IPS-18c (cell line): ENCODE measurements around the gene STOM.
"Not testable (repeated sequence)": the region's sequence is repeated elsewhere in the genome, so short reads cannot be mapped to it uniquely, and the experiment has no call there.

Experiments
- H3K4me3 ChIP-seq: 2 replicates; pipeline ENCODE4 v1.7.0; 2013; ENCODE audit warnings: low read depth, mild to moderate bottlenecking, low read length, moderate library complexity; ENCODE audit not compliant: insufficient read depth
- H3K9me3 ChIP-seq: one replicate; pipeline ENCODE4 v1.6.1; 2013; ENCODE audit warnings: mild to moderate bottlenecking, low read length, moderate library complexity; ENCODE audit not compliant: control insufficient read depth, insufficient read depth

STOM gene

DNA sequence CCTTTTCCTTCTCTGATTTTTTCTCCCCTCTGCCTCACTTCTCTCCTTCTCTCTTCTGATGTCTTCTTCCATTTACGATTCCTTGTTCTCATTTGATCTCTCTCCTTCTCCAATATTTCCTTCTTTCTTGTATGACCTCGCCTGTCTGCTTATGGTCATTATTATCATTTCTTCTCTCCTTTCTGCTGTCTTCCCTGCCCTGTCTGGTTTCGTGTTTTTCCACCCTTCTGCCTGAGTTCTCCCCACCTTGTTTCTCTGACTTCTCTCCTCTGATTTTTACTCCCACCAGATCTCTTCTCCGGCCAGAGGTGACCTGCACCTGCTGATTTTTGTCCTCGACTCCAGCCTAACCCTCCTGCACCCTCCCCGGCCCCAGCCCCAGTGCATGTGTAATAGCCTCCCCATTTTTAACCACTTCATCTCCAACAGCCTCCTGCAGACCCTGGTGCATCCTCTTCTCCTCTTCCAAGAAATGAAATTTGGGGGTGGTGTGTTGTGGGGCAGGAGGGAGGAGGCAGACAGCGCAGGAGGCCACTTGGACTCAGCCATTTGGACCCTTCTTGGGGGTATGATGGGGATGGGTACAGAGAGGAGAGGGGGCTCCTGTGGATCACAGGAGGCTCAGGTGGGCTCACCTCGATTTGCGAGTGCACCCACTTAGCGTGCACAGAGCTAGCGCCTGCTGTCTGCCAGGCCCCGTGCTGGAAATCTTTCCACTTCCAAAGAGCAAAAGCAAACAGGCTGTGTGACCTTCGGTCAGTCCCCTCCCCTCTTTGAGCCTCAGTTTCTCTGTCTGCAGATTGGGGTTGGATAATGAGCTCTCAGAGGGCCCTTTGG, 69.5 kb downstream of the STOM start:
- peak overlapping the region; percentile 53 for H3K4me3 ChIP-seq
- no peaks in the 10 kb centered on the region for H3K9me3 ChIP-seq

DNA sequence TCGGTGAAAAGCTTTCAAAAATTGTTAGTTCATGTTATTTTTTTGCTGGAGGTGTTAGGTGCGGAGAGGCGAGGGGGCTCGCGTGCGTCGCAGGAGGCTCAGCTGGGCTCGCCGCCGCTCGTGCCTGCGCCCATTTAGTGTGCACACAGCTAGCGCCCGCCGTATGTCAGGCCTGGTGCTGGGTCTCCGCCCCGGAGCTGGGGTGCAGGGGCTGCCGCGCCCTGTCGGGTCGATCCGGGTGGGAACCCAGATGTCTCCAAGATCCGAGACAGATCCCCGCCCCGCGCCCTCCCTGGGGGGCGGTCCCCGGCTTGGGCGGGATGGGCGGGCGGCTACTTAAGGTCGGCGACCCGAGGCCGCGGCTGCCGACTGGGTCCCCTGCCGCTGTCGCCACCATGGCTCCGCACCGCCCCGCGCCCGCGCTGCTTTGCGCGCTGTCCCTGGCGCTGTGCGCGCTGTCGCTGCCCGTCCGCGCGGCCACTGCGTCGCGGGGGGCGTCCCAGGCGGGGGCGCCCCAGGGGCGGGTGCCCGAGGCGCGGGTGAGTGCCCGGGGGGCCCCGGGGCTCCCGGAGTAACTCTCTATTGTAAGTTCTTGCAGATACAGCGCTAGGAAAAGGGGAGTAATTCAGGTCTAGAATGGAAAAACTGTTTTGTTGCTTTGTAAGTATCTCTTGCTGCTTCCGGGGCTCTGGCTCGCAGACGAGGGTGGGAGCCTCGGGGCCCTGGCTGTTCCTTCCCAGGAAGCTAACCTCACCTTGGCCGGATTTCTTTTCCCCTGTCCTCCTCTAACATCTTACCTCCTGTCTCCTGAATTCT, 70.4 kb downstream of the STOM start:
- no peaks in the 10 kb centered on the region for H3K9me3 ChIP-seq
- H3K4me3 ChIP-seq = peak overlapping the region; percentile 53

DNA sequence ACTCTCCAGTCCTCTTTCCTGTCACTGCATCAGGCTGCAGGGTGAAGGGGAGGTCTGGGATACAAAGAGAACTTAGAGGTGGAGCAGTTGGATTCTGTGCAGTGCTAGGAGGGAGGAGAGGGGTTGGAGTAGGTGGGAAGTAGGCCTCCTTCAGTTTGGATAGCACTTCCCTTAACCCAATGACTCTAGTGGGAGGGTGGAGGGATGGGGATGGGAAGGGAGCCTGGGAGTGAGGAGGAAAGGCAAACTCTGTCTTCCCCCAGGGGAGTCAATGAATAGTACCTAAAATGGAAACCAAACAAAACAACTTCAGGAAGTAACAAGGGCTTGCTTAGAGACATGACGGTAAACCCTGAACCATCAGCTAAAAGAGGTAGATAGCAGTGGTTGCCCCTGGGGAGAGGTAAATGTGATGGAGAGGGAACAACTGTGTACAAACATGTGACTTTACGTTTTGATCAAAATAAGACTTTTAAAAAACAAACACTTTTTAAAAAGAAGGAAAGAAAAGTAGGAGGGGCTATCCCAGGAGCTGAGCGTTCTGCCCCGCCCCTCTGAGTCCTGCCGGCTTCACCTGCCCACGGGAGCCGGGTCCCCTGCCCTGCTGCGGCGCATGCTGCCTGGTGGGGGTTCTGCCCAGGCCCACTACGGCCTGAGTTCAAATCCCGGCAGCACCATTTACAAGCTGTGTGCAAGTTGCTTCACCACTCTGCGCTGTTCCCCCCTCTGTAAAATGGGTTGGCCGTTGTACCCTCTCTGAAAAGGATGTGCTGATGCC, 71.2 kb downstream of the STOM start:
- Histone ChIP-seq H3K4me3 (peak overlapping the region; percentile 53), H3K9me3 (no peaks in the 10 kb centered on the region)

DNA sequence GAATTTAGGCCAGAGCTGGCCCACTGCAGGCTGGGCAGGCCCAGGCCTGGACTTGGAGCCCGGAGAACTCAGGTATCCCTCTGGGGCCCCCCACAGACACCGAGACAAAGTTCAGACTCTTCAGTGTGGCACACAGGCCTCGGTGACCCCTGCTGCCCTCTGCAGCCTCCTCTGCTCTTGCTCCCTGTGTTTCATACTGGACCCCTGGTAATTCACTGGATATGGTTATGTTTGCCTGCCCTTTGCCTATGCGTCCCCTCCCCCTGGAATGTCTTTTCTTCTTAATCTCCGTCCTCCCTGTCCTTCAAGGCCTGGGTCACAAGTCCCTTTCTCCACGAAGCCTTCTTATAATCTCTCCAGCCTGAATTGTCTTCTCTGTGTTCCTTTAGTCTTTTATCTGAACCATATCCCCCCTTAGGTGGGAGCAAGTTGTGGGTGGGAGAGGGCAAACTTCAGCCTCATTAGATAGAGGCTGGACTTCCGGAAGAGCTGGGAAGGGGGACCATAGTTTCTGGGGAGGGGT, 72.0 kb downstream of the STOM start:
- H3K4me3 ChIP-seq = no peak overlapping the region
- no peaks in the 10 kb centered on the region for H3K9me3 ChIP-seq

DNA sequence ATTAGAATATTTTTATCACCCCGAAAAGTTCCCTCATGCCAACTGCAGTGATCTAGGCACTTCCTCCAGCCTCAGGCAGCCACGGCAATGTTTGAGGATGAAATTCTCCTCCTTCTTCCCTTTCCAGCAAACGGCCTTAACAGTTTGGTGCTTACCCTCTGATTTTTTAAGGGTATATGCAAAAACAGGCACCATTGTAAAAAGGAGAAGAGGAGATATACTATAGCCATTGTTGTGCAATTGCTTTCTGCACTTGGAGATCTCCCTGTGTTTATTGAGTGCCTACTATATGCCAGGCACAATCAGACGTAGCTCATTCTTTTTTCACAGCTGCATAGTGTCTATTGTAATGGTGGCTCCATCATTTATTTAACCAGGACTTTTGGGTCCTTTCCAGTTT, 72.7 kb downstream of the STOM start:
- H3K9me3 ChIP-seq = no peaks in the 10 kb centered on the region
- no peak overlapping the region for H3K4me3 ChIP-seq

DNA sequence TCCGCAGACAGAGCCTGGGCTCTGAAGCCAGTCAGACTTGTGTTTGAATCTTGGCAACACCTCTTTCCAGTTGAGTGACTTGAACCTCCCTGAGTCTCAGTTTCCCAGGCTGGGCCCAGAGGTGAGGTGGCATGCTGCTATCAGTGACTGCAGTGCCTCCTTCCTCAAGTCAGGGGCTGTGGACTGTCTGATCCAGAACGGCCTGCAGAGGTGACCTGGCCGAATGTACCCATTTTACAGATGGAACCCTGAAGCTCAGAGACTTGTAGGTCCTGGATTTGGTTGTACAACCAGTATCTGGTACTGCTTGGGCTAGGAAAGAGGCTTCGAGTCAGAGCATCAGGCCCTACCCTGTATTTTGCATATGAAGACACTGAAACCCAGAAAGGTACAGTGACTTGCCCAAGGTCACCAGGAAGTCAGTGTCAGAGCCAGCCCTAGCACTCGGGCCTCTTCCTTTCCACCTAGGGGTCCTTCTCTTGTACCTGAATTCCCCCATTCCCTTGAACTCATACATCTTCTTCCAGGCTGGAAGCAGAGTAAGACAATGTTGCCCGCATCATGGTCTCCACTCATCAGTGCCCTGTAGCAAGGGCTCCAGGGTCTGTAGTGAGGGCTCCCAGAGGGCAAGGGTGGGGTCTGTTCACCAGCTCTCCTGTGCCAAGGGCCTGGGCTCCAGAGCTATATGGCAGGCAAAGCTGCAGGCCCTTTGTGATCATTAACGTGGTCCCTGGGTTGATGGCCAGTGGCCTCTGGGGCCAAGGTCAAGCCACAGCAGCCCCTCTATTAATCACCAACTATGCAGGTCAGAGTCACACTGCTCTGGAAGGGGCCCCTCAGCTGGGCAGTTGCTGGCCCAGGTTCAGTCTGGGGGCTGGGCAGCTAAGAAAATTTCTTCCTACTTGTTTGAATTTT, 73.6 kb downstream of the STOM start:
- Histone ChIP-seq H3K4me3 (no peak overlapping the region), H3K9me3 (no peaks in the 10 kb centered on the region)

DNA sequence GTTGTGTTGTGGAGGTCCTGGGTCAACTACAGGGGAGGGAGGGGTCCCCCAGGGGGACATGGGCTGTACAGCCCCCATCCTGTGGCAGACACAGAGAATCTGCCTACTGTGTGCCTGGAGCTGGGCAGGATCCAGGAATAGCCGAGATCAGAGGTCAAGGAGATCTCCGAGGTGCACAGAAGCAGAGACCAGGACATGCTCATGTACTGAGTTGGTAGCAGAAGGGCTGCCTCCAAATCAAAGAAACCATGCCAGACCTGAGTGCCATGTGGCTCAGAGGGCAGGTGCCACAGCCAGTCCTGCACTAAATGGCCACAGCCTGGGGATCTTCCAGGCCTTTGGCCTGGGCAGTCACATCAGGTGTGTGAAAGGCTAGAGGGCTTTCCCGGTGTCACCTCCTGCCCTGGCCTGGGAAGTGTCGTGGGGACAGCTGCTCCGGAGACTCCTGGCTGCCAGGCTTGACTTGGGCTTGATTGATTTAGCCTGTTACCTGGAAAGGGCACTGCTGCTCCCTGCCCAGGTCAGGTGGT, 74.3 kb downstream of the STOM start:
- no peak overlapping the region for H3K4me3 ChIP-seq
- H3K9me3 ChIP-seq = no peaks in the 10 kb centered on the region

DNA sequence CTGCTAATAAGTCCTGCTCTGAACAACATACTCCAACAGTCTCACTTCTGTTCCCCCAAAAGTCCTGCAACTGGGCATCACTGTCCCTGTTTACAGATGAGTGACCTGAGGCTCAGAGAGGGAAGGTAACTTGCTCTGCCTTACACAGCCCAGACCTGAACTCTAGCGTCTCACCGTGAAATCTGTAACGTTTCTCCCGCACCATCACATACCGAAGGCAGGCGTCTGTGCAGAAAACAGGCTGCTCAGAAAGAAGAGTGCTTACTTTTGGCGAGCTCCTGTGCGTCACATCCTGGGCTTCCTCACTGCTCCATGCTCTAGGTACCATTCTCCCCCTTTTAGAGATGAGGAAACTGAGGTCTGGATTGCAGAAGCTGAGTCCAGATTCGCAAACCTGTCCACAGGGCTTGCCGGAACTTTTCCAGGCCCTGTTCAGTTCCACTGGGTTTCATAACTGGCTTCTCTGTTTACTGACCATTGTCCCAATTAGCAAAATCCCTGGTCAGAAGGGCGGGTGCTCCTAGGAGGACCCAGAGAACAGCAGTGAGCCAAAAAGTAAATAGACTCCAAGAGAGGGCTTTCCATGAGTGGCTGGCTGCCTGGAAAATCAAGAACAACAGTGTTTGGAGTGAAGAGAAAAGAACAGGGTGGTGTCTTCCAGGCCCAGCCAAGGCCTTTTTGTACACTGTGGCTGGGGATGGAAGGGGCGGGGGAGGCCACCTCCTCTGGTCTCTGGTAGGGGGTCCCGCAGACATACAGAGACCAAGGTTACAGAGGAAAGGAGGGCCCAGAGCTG, 75.0 kb downstream of the STOM start:
- Histone ChIP-seq H3K9me3 (no peaks in the 10 kb centered on the region), H3K4me3 (no peak overlapping the region)

DNA sequence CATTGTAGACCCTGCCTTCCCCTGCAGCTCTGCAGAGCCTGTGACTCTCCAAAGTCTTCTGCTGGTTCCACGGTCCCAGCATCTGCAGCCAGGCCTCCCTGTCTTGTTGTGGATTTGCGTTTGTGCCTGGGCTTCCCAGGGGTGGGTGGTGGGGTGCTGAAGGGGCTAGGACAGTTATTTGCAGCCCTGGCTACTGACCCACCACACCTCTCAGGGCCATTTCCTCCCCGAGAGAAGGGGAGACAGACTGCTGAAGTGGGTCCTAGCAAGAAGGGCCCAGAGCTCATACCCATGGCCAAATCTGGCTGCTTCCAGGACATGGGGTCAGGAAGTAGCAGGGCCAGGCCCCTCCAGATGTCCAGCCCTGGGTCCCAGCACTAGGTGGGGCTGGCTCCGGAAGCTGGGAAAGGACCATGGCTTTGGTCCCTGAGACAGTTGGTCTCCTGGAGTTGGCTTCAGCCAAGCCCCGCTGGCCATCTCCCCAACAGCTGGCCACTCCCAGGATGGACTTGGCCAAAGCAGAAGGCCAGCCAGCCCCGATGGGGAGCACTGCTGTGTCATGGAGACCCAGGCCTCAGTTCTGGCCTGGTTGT, 75.8 kb downstream of the STOM start:
- H3K4me3 ChIP-seq = no peak overlapping the region
- H3K9me3 ChIP-seq = no peaks in the 10 kb centered on the region

DNA sequence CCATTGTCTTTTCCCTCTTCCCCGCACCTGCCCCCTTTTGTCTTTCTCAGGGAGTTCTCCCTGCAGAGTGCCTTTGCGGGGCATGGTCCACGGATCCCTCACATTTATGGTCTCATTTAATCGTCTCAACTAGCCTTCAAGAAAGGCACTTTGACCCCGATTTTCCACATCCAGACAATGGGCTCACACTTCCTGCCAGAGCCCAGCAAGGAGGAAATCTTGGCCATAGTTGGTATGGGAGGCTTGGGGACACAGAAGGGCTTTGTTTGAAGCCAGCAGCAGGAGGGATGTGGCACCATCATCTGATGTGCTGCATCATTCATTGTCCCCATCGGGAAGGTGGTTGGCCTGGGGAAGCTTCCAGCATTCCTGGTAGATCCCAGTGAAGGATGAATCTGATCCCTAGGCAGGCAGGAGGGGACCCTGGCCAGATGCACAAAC, 77.2 kb downstream of the STOM start:
- no peak overlapping the region for H3K4me3 ChIP-seq

DNA sequence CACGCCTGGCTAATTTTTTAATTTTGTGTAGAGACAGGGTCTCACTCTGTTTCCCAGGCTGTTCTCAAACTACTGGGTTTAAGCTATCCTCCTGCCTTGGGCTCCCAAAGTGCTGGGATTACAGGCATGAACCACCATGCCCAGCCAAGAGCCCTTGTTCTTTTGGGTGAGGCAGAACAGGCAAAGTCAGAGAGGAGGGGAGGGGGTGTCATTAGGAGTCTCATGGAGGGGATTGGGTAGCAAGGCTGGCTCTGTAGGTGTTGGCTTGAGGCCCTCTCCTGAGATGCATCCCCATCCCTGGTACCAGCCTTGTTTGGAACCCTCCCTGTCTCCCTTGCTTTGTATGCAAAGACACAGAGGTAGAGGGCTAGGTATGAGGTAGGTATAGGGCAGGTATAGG, 78.0 kb downstream of the STOM start:
- H3K4me3 ChIP-seq = no peak overlapping the region
- no peaks in the 10 kb centered on the region for H3K9me3 ChIP-seq

More for the DNA sequence above, 77.2 kb downstream of the STOM start:
- H3K9me3 ChIP-seq = no peaks in the 10 kb centered on the region

DNA sequence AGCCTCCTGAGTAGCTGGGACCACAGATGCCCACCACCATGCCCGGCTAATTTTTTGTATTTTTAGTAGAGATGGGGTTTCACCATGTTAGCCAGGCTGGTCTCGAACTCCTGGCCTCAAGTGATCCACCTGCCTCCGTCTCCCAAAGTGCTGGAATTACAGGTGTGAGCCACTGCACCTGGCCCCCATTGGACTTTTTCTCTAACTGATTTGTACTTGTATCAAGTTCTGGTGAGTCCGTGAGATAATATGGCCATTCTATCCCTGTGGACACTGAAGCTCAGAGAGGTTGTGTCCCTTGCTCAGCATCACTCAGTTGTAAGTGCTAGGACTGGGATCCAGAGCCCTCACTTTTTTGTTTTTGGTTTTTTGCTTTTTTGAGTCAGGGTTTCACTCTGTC, 78.5 kb downstream of the STOM start:
- H3K4me3 ChIP-seq, H3K9me3 ChIP-seq: not testable (repeated sequence)

DNA sequence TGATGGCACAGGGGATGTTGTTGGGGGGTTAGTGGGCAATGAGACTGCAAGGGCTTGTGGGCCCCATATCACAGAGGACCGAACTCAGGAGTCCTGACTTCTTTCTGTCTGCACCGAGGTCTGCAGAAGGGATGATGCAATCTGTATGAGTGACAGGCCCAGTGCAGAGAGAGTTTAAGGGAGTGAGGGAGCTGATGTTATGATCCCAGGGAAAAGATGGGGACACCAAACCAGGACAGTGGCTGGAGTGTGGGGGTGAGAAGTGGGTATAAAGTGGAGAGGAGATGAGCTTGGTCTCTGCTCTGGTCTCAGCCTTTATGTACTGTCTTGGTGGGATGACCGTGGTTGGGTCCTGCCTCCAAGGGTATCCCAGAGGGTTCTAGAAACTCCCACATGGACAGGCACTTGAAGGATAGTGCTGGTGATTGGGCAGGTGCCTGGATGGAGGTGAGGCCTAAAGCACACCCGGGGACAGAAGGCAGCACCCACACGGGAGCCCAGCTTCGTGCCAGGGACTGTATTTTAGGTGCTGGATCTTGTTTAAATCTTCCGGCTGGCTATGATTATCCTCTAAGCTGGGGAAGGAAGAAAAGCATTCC, 80.2 kb downstream of the STOM start:
- peak overlapping the region; percentile 6; the same call in 1 of the 2 replicates for H3K4me3 ChIP-seq
- no peaks in the 10 kb centered on the region for H3K9me3 ChIP-seq

DNA sequence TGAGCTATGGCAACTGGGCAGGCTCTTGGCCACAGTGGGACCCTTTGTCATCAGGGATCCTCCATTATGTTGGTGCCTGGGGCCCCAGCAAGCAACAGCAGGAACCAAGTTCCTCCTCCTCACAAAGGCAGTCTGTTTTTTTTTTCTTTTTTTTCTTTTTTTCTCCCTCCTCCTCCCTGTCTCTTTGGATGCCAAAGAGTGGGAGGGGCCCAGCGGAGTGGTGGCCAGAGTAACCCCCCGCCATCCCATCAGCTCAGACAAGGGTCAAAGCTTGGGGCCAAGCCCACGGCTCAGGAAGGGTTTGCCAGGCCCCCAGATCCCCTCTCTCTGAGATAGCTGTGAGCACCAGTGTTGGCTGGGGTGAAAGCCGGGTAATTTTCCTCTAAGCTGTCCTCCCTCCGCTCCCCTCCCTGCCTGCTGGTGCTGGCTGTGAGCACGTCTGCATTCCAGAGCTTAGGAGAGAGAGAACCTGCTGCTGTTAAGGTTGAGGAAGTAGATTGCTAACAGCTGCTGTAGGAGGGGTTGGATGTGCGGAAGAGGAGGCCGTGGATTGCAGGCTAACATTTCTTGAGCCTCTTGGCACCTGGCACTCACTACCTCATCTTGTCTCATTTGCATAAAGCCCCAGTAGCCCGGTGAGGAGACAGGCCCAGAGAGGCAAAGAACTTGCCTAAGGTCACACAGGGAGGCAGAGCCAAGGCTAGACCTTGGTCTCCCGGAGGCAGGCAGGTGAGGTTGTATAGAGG, 80.9 kb downstream of the STOM start:
- H3K4me3 ChIP-seq = peak overlapping the region; percentile 16
- no peaks in the 10 kb centered on the region for H3K9me3 ChIP-seq
